ENCODE measurements around the gene SCAMP1. TPM values are rescaled to one million over a fixed set of nuclear protein-coding genes. Genes with fewer than 3 reads are reported as not detected.

SCAMP1 gene
- polyA plus RNA-seq, 1 donor from 2014 or later = 180 TPM

- no peaks in the 10 kb centered on the region for H3F3A ChIP-seq (ENCODE audit: insufficient read depth, low read length, poor library complexity, severe bottlenecking)
- no peak overlapping the region for H3K4me3 ChIP-seq (ENCODE audit: low read length)
- H3K9ac ChIP-seq (ENCODE audit: low read length) = no peak overlapping the region
- H3K27me3 ChIP-seq (ENCODE audit: insufficient read depth, low read depth, low read length) = no peaks in the 10 kb centered on the region
- no peaks in the 10 kb centered on the region for H3K36me3 ChIP-seq (ENCODE audit: insufficient read depth, low read length)
- H3K9me2 ChIP-seq (ENCODE audit: insufficient read depth, low read length) = no peaks in the 10 kb centered on the region
- H3K4me2 ChIP-seq (ENCODE audit: low read length) = no peak overlapping the region
- H3K27ac ChIP-seq (ENCODE audit: low read length) = no peak overlapping the region
- H3K79me2 ChIP-seq (replicated peaks; ENCODE audit: insufficient read depth, low read length) = no peaks in the 10 kb centered on the region
- no peaks in the 10 kb centered on the region for H3K9me3 ChIP-seq (ENCODE audit: low read length)
- TF ChIP-seq, protein P1, sequence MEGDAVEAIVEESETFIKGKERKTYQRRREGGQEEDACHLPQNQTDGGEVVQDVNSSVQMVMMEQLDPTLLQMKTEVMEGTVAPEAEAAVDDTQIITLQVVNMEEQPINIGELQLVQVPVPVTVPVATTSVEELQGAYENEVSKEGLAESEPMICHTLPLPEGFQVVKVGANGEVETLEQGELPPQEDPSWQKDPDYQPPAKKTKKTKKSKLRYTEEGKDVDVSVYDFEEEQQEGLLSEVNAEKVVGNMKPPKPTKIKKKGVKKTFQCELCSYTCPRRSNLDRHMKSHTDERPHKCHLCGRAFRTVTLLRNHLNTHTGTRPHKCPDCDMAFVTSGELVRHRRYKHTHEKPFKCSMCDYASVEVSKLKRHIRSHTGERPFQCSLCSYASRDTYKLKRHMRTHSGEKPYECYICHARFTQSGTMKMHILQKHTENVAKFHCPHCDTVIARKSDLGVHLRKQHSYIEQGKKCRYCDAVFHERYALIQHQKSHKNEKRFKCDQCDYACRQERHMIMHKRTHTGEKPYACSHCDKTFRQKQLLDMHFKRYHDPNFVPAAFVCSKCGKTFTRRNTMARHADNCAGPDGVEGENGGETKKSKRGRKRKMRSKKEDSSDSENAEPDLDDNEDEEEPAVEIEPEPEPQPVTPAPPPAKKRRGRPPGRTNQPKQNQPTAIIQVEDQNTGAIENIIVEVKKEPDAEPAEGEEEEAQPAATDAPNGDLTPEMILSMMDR (IDR thresholded peaks at IDR 0.05; ENCODE audit: poor library complexity, severe bottlenecking) = no peak
- no peak for TF ChIP-seq MXI1 (conservative IDR thresholded peaks at IDR 0.05; ENCODE audit: poor library complexity, severe bottlenecking)
- no peak for TF ChIP-seq EZH2 (IDR thresholded peaks at IDR 0.05; ENCODE audit: borderline replicate concordance, insufficient read depth, low read length, poor library complexity, severe bottlenecking)
- TF ChIP-seq RAD21 (conservative IDR thresholded peaks at IDR 0.05) = no peak
- no peak for TF ChIP-seq REST (IDR thresholded peaks at IDR 0.05; ENCODE audit: borderline replicate concordance)
- TF ChIP-seq TAF1 (IDR thresholded peaks at IDR 0.05; ENCODE audit: low read depth) = no peak
- no peak for TF ChIP-seq SMC3 (conservative IDR thresholded peaks at IDR 0.05; ENCODE audit: poor library complexity)
- no peaks in the 10 kb centered on the region for H4K20me1 ChIP-seq (ENCODE audit: insufficient read depth)
- no peak overlapping the region for H2AFZ ChIP-seq (ENCODE audit: low read depth, low read length)
Measured at GRCh38 chr5:78515670-78516069, 155.3 kb downstream of the SCAMP1 start.

- H3K9me3 ChIP-seq (ENCODE audit: low read length) = no peaks in the 10 kb centered on the region
- H2AFZ ChIP-seq (ENCODE audit: low read depth, low read length) = no peak overlapping the region
- no peak overlapping the region for H3K4me3 ChIP-seq (ENCODE audit: low read length)
- no peak overlapping the region for H3K4me2 ChIP-seq (ENCODE audit: low read length)
- H3F3A ChIP-seq (ENCODE audit: insufficient read depth, low read length, poor library complexity, severe bottlenecking) = no peaks in the 10 kb centered on the region
- no peak overlapping the region for H3K9ac ChIP-seq (ENCODE audit: low read length)
- H3K27me3 ChIP-seq (ENCODE audit: insufficient read depth, low read depth, low read length) = no peaks in the 10 kb centered on the region
- H3K79me2 ChIP-seq (replicated peaks; ENCODE audit: insufficient read depth, low read length) = no peaks in the 10 kb centered on the region
- no peak for TF ChIP-seq POLR2AphosphoS5 (IDR thresholded peaks at IDR 0.05)
- no peak for TF ChIP-seq MXI1 (conservative IDR thresholded peaks at IDR 0.05; ENCODE audit: poor library complexity, severe bottlenecking)
- no peak for TF ChIP-seq EP300 (conservative IDR thresholded peaks at IDR 0.05; ENCODE audit: poor library complexity, severe bottlenecking)
- no peak for TF ChIP-seq RAD21 (conservative IDR thresholded peaks at IDR 0.05)
- TF ChIP-seq, protein P1 (IDR thresholded peaks at IDR 0.05; ENCODE audit: poor library complexity, severe bottlenecking) = no peak
- no peak for TF ChIP-seq TAF1 (IDR thresholded peaks at IDR 0.05; ENCODE audit: low read depth)
- no peak for TF ChIP-seq EZH2 (IDR thresholded peaks at IDR 0.05; ENCODE audit: borderline replicate concordance, insufficient read depth, low read length, poor library complexity, severe bottlenecking)
- no peak for TF ChIP-seq SMC3 (conservative IDR thresholded peaks at IDR 0.05; ENCODE audit: poor library complexity)
- no peak for TF ChIP-seq REST (IDR thresholded peaks at IDR 0.05; ENCODE audit: borderline replicate concordance)
- H3K36me3 ChIP-seq (ENCODE audit: insufficient read depth, low read length) = no peaks in the 10 kb centered on the region
- H3K27ac ChIP-seq (ENCODE audit: low read length) = no peak overlapping the region
- no peaks in the 10 kb centered on the region for H3K9me2 ChIP-seq (ENCODE audit: insufficient read depth, low read length)
- H4K20me1 ChIP-seq (ENCODE audit: insufficient read depth) = no peaks in the 10 kb centered on the region
Measured at GRCh38 chr5:78518365-78519197, 158.2 kb downstream of the SCAMP1 start.

All from neural cell (in vitro differentiated cells).